ENCODE results near the gene ZDHHC22.
A peak's percentile ranks its signal among the peaks of the same experiment; 100 is the strongest.

Gene ZDHHC22

GRCh38 chr14:77155083-77155482, 13.5 kb upstream of the ZDHHC22 start:
- no peak for DNase-seq

GRCh38 chr14:77154421-77154820, 12.8 kb upstream of the ZDHHC22 start:
- DNase-seq, result no peak

GRCh38 chr14:77153802-77154201, 12.2 kb upstream of the ZDHHC22 start:
- DNase-seq, result no peak

- DNase-seq, result peak in 1 of 2 experiments; percentile 49
Observed at GRCh38 chr14:77151918-77152588, 10.5 kb upstream of the ZDHHC22 start.

- DNase-seq, result peak in 1 of 2 experiments; percentile 15
Observed at GRCh38 chr14:77151245-77151644, 9.7 kb upstream of the ZDHHC22 start.

DNA sequence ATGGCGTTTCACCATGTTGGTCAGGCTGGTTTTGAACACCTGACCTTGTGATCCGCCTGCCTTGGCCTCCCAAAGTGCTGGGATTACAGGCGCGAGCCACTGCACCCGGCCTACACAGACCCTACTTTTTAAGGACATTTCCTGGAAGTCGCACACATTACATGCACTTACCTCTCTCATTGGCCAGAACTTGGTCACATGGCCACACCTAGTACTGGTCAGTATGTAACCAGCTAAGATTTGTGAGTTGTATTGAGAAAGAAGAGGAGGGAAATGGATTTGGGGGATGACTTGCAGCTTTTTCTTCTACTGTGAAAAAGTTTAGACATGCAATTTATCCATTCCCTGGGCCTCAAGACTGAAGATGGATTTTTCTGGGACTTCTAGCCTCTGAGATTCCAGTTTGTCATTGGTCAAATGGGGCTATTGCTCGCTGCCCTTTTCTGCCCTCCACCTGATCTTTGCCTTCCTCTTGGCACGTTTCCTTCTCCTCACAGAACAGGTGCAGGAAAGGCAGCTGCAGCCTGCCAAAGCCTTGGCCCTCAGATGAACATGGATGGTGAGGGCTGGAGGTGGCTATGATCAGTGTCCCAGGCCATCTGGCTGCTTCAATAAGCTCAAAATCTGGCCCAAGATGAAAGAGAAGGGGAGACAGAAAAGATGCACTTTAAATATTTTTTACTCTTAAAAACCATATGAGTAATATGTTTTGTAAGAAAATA, 7.1 kb upstream of the ZDHHC22 start:
- peak in 1 of 2 experiments; percentile 70 for DNase-seq

GRCh38 chr14:77145975-77146740, 4.6 kb upstream of the ZDHHC22 start:
- no peak for DNase-seq

GRCh38 chr14:77144412-77145115, 3.0 kb upstream of the ZDHHC22 start:
- DNase-seq, result peak in 1 of 2 experiments; percentile 9

- peak in 1 of 2 experiments; percentile 32 for DNase-seq
Observed at GRCh38 chr14:77143071-77143470, 1.5 kb upstream of the ZDHHC22 start.

DNA sequence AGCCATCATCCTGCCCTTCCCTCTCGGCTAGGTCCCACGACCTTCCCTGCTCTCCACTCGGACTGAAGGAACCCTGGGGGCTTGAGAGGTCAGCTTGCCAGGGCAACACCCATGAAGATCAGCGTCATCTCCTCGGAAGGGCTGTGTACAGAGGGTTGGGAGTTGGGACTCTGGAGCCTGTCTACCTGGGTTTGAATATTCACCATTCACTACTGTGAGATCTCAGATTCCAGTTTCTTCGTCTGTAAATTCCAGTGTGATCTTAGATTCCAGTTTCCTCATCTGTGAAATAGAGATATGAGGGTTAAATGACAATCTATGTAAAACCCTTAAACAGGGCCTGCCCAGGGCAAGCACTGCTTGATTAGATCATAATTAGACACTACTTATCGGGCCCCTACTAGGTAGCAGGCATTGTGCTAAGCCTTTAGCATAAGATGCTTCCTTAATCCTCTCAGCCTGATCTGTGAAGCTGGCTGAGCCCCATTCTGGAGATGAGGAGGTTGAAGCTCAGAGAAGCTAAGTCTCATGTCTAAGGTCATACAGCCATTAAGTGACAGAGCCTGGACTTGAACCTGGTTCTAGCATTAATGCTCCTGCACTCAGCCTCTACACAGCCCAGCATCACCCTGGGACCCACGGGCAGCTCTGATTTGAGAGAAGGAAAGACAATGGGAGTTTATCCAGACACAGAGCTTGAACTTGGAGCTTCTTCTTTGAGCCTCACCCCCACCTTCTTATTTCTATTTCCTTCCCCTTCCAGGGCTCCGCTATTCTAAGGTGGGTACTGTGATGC, 612 bp upstream of the ZDHHC22 start:
- no peak for DNase-seq

GRCh38 chr14:77140359-77141213, 1.0 kb downstream of the ZDHHC22 start:
- DNase-seq, result no peak

GRCh38 chr14:77139540-77140358, 1.8 kb downstream of the ZDHHC22 start:
- no peak for DNase-seq

GRCh38 chr14:77139022-77139421, 2.6 kb downstream of the ZDHHC22 start:
- DNase-seq, result no peak

DNA sequence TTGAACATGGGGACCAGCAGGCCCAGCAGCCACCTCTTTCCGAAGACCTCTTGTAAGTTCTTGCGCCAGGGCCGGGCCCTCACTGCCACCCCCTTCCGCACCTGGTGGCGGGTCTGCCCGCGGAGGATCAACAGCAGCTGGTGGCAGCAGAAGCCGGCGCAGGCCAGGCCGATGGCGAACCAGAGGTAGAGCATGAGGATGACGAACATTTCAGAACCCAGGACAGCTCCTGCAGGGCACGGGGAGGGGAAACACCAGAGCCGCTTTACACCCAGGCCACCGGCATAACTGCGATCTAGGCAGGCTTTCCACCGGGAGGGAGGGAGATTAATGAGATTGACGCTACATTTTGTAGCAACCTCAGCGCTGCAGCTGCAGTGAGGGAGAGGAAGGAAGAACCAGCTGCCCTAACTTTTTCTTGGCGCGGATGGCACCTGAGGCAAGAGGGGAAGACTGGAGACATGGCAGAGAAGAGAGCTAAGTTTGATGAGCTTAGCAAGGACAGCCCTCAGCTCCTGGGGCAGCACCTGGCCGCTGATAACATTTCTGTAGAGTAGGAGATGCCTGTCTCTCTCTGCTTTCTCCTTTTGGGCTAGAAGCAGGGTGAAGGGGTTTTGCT, 7.8 kb downstream of the ZDHHC22 start:
- DNase-seq, result no peak

GRCh38 chr14:77131871-77132486, 9.6 kb downstream of the ZDHHC22 start:
- DNase-seq, result no peak

DNA sequence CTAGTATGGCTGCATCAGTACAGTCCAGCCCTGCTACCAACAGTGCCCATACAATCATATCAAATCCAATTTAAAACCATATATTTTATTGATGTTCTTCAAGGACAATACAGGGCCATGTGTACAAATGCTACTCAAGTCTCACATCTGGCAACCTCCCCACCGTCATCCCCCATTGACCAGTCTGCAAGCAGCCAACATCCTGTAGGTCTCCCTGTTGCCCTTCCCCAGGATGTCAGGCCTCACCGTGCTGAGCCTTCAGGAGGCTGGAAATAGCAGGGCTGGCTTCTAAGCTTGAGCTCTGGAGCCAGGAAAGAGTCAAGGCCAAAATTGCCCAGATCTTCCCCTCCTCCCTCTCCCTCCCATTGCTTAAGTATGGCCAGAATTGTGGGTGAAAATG, 10.4 kb downstream of the ZDHHC22 start:
- DNase-seq, result no peak

GRCh38 chr14:77130386-77130785, 11.2 kb downstream of the ZDHHC22 start:
- no peak for DNase-seq

- DNase-seq, result no peak
Observed at GRCh38 chr14:77128414-77128891, 13.1 kb downstream of the ZDHHC22 start.

GRCh38 chr14:77126461-77126990, 15.1 kb downstream of the ZDHHC22 start:
- DNase-seq, result no peak

All from cerebellar nuclear complex (tissue), 1 donor.